ENCODE data around the gene SPRING1.
A peak's percentile ranks its signal among the peaks of the same experiment; 100 is the strongest.
"Not testable (repeated sequence)": the region's sequence is repeated elsewhere in the genome, so short reads cannot be mapped to it uniquely, and the experiment has no call there.

Gene SPRING1, protein sequence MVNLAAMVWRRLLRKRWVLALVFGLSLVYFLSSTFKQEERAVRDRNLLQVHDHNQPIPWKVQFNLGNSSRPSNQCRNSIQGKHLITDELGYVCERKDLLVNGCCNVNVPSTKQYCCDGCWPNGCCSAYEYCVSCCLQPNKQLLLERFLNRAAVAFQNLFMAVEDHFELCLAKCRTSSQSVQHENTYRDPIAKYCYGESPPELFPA

GRCh38 chr12:116737774-116738657 lies at the start of gene SPRING1, which contains the start of gene RNFT2:
TSS of gene SPRING1 (minus strand) at chr12:116738069. CDS start at chr12:116737900, 169 bp downstream.
TSS of gene RNFT2 (plus strand) at chr12:116738315. CDS start at chr12:116740498, 2,183 bp downstream.
- DNase-seq: peak; percentile 97

GRCh38 chr12:116784238-116784612 lies 46.4 kb upstream of the SPRING1 start:
- DNase-seq: no peak

DNA sequence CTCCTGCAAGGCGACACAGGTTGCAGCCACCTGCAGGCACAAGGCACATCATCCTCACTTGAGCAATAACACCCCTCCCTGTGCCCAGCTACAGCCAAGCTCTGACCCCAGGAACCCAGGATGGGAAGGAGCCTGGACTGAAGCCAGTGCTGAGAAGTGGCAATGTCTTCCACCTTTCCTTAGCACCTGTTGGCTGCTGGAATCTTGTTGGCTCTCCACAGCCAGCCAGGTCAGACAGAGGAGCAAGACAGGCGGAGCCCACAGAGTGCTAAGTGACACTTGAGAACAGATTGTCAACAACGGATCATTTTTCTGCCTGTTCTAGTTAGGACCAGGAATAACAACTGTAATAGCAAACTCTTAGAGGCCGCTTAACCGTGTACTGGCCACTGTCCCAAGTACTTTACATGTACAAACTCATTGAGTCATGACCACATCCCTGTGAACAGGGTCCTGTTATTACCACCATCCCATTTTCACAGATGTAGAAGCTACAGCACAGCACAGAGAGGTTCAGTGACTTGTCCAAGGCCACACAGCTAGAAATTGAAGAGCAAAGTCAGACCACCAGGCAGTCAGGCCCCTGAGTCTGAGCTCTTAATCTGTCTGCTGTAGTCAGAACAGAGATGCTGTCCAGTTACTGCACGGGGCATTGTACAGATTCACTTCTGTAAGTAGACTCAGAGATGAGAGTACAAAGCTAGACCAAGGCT lies 45.8 kb upstream of the SPRING1 start:
- no peak for DNase-seq

GRCh38 chr12:116780942-116781341 lies 43.1 kb upstream of the SPRING1 start:
- no peak for DNase-seq

DNA sequence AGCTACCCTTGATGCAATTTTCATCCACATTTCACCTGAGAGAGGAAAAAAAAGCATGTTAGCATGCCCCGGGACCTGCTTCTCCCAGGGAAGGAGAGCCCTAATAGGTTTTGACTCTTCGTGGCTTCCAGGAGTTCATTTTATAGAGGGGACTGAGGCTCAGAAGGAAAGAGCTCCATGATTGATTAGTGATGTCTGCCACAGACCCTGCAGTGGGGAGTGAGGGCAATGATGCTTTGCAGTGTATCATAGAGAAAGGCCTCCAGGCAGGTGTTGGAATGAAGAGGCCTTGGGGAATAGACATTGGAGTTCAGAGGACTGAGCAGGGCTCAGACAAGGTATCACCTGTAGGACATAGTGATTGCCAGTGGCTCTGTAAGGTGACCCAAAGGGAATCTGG lies 41.7 kb upstream of the SPRING1 start:
- DNase-seq: no peak

DNA sequence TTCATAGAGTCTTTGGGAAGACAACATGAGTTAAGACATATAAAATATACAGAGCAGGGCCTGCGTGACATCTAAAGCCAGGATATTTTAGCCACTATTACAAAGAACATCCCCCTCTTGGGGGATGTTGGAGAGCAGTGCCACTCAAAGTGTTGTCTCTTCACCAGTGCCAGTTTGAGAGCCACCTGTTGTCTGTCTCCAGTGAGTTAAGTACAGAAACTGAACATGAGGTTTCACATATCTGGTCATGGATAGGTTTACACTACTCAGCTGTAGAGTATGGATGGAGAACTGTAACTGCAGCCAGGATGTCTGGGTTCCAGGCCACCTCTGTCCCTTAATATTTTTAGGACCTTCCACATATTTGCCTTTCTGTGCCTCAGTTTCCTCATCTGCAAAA lies 39.4 kb upstream of the SPRING1 start:
- DNase-seq: no peak

- no peak for DNase-seq
Observed at GRCh38 chr12:116774020-116774419, 36.2 kb upstream of the SPRING1 start.

DNA sequence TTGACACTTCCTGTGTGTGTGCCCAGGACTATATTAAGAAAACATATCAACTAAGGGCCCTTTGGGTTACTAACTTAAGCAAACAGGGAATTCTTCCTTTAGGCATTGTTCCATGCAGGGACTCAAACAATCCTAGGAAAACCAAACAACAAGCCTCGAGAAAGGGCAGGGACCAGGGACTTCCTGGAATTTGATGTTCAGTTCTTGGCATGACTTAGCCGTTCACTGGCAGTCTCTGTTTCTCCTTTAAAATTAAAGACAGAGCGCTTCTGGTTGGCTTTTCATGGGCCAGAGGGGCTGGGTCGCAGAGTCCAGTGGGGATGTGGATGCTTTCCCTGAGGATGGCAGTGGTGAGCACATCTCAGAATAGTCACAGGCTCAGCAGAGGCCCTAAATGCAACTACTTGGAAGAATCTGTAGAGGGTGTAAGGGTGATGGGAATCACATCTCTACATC lies 35.4 kb upstream of the SPRING1 start:
- no peak for DNase-seq

DNA sequence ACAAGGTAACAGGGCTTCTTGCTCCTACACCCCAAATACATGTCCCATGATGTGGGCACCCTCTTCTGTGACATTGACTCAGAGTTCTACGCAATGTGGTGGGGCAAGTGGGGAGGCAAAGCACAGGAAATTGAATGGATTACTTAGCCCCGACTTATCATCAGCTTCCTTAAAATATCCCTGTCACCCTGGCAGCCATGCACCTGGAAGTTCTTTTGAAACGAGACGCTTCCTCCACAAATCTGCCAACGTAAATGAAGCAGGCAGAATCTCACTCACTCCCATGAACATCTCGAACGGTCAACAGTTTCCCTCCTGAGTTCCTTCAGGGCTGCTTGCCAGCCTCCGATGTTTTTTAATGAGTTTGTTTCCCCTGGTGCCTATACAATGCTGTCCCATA lies 33.8 kb upstream of the SPRING1 start:
- no peak for DNase-seq

DNA sequence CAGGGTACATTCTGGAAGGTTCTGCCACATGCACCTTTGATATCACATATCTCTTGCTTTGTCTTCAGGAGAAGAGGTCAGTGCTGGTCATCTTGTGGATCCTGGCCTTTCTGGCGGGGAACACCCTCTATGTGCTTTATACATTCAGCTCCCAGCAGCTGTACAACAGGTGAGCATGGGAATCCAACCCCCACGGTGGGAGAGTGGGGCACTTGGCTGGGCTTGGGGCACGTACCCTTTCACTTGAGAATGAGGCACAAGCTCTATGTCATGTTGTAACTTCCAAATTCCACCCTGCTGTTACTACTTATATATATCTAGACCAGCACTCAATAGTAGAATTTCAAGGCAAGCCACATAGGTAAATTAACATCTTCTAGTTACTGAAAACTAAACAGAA lies 28.9 kb upstream of the SPRING1 start:
- no peak for DNase-seq

- DNase-seq: no peak
Observed at GRCh38 chr12:116766285-116766684, 28.4 kb upstream of the SPRING1 start.

DNA sequence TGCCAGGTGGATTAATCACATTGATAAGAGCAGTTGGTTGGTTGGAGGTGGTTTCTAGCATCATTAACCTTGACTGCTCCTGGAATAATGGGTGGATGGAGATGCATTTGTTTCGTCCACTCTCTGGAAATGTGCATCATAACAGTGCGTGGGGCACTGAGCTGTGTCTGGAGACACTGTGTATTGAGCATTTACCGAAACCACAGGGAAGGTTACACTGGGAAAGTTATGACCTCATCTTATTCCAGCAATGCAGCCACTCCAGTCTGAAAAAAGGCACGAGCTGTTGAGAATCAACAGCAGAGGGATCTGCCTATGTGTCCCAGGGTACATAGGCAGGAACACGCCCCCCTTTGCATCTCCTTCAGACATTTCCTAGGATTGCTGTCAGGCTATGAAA lies 27.4 kb upstream of the SPRING1 start:
- DNase-seq: no peak

DNA sequence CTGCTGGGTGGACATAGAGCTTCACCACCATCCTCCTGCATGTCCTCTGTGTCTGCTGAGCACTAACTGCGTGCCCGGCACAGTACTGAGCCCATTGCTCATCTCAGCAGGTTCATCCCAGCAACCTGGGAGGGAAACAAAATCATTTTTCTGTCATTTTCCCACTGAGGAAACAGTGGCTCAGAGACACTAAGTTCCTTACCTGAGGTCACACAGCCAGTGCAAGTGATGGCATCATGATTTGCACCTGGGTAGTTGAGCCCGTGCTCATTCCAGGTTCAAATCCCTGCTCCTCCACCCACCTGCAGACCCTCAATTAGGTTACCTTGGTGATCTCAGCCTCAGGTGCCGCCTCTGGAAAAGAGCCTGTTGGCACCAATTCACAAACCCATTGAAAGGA lies 23.6 kb upstream of the SPRING1 start:
- DNase-seq: no peak

GRCh38 chr12:116760622-116761020 lies 22.8 kb upstream of the SPRING1 start:
- no peak for DNase-seq

DNA sequence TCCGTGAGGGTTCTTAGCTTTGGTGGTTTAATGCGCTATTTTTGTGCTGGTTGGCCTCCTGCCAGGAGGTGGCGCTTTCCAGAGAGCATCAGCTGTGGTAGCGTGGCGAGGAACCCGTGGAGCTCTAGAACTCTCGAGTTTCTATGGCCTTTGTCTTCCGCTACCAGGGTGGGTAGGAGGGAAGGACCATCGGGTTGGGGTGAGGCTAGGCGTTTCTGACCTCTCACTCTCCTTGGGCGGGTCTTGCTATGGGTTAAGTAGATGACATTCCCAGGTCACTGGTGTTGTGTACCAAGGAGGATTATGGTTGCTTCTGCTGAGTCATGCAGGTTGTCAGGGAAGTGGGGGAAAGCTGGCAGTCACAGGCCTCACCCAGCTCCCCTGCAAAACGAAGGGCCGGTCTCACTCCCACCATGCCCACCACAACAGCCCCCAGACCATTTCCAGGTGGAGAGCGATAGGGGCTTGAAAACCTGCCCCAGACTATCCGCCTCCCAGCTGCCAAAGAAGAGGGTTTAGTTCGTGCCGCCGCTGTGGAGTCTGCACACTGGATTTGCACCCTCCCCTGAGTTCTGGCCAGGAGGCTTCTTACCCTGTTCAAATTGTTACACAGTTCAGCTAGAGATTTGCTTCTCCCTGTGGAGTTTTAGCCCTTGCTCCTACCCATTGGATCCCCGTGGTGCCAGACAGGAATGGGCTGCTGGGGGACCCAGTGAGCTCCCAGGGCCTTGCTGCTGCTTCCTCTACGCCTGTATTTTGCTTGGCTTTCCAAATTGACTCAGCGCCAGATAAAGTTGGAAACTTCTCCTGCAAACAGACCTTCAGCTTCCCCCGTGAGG lies 22.1 kb upstream of the SPRING1 start:
- no peak for DNase-seq

- not testable (repeated sequence) for DNase-seq
Observed at GRCh38 chr12:116754783-116755182, 16.9 kb upstream of the SPRING1 start.

- not testable (repeated sequence) for DNase-seq
Observed at GRCh38 chr12:116754097-116754496, 16.2 kb upstream of the SPRING1 start.

DNA sequence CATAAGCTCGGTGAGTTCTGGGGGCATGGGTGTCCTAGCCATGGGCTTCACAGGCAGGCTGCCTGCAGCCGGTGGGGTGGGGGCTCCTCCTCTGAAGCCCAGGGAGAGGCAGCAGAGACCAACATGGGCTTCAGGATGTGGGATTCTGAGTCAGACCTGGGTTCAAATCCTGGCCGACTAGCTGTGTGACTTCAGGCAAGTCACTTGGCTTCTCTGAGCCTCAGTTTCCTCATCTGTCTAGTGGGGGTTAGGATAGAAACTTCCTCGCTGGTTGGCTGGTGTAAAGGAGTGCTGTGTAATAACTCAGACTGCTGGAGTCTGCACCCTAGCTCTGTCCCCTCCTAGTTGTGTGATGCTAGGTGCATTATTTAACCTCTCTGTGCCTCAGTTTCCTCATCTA lies 12.4 kb upstream of the SPRING1 start:
- no peak for DNase-seq

- DNase-seq: no peak
Observed at GRCh38 chr12:116749884-116750283, 12.0 kb upstream of the SPRING1 start.

DNA sequence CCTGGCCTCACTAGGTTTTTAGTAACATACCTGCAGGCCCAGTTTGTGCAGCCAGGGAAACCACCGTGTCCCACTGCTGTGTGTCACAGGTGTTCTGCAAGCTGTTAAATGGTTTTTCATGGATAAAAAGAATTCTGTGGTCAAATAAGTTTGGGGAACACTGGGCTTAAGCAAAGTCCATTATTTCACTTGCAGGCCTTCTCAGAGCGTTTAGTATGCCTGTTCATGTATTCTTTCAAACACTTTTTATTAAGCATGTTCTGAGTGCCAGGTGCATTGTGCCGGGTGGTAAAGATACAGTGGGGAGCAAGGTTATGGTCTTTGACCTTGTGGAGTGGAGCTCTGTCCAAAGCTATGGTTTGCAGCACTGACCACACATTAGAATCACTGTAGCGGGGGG lies 7.7 kb upstream of the SPRING1 start:
- DNase-seq: no peak

GRCh38 chr12:116744766-116745165 lies 6.9 kb upstream of the SPRING1 start:
- no peak for DNase-seq

GRCh38 chr12:116742787-116743186 lies 4.9 kb upstream of the SPRING1 start:
- not testable (repeated sequence) for DNase-seq
